Liver (tissue), 9 donors: ENCODE measurements around the gene FBXO33. TPM values are rescaled to one million over a fixed set of nuclear protein-coding genes. Genes with fewer than 3 reads are reported as not detected.

Source experiments
- DNase-seq: peaks from one replicate; pipeline ENCODE4 v3.0.0-alpha.2; 2017; ENCODE audit warnings: low spot score
- H3K27ac ChIP-seq, 2 donors: one replicate each; pipeline ENCODE4 v1.7.0; 2013; ENCODE audit warnings: inconsistent platforms in 2 of 2, low read length in 2 of 2, control low read depth in 1 of 2, low read depth in 1 of 2, mild to moderate bottlenecking in 1 of 2
- H3K27me3 ChIP-seq, 4 donors: one replicate each; pipeline versions ENCODE4 v1.6.1 to v1.7.0; 2013; ENCODE audit warnings: low read length in 3 of 4, inconsistent platforms in 1 of 4, mild to moderate bottlenecking in 1 of 4, moderate library complexity in 1 of 4; ENCODE audit not compliant: control insufficient read depth in 4 of 4, insufficient read depth in 4 of 4
- H3K36me3 ChIP-seq, 4 donors: one replicate each; pipeline versions ENCODE4 v1.6.1 to v1.7.0; 2013; ENCODE audit warnings: low read length in 3 of 4, mild to moderate bottlenecking in 3 of 4, low read depth in 1 of 4, moderate library complexity in 1 of 4; ENCODE audit not compliant: control insufficient read depth in 4 of 4, insufficient read depth in 3 of 4
- H3K4me1 ChIP-seq, 4 donors: one replicate each; pipeline versions ENCODE4 v1.6.1 to v1.7.0; 2013; ENCODE audit warnings: low read length in 3 of 4, mild to moderate bottlenecking in 3 of 4, moderate library complexity in 1 of 4; ENCODE audit not compliant: control insufficient read depth in 4 of 4, insufficient read depth in 4 of 4
- H3K4me3 ChIP-seq, 3 donors: one replicate each; pipeline versions ENCODE4 v1.6.1 to v1.7.0; 2013; ENCODE audit warnings: low read length in 3 of 3, control low read depth in 1 of 3, low read depth in 1 of 3, mild to moderate bottlenecking in 1 of 3
- H3K9ac ChIP-seq, 2 donors: one replicate each; pipeline ENCODE4 v1.7.0; 2013; ENCODE audit warnings: low read length in 2 of 2, mild to moderate bottlenecking in 2 of 2, moderate library complexity in 2 of 2, control low read depth in 1 of 2, low read depth in 1 of 2
- H3K9me3 ChIP-seq, 4 donors: one replicate each; pipeline versions ENCODE4 v1.6.1 to v1.7.0; 2013; ENCODE audit warnings: low read length in 3 of 4; ENCODE audit not compliant: control insufficient read depth in 4 of 4
- EGR1 ChIP-seq, 2 donors: IDR thresholded peaks; 2 replicates each; pipeline ENCODE4 v1.6.1; 2016 to 2018; ENCODE audit warnings: antibody characterized with exemption in 2 of 2, low read depth in 2 of 2
- FOXA2 ChIP-seq: IDR thresholded peaks from 2 replicates; pipeline ENCODE4 v1.6.1; 2016; ENCODE audit warnings: antibody characterized with exemption
- GABPA ChIP-seq, 2 donors: IDR thresholded peaks in 1 of 2; conservative IDR thresholded peaks in 1 of 2; 2 replicates each; pipeline ENCODE4 v1.6.1; 2016; ENCODE audit warnings: antibody characterized with exemption in 2 of 2, mild to moderate bottlenecking in 1 of 2, moderate library complexity in 1 of 2
- HNF4A ChIP-seq, 2 donors: conservative IDR thresholded peaks; 2 replicates each; pipeline ENCODE4 v1.6.1; 2016; ENCODE audit warnings: antibody characterized with exemption in 2 of 2, mild to moderate bottlenecking in 2 of 2
- NR2F2 ChIP-seq: IDR thresholded peaks from 2 replicates; pipeline ENCODE4 v1.6.1; 2016; ENCODE audit warnings: antibody characterized with exemption
- SP1 ChIP-seq: IDR thresholded peaks from 2 replicates; pipeline ENCODE4 v1.6.1; 2018; ENCODE audit warnings: antibody characterized with exemption, mild to moderate bottlenecking
- WGBS: extraction: QIAGEN DNeasy Blood & Tissue Kit; methylation state at CpG from one replicate; pipeline ENCODE4 v1.1.7; 2013; 5-methylcytosine and 5-hydroxymethylcytosine counted together
- polyA plus RNA-seq, 2 donors: library from polyadenylated mRNA; stranded (reverse) in 1 of 2; unstranded in 1 of 2; fragments of 200-250 nt in 1 of 2; fragments of >200 nt in 1 of 2; fragmentation: Nextera tagmentation in 1 of 2; extraction: Ambion mirVana in 1 of 2; gene quantifications; one replicate each; pipeline versions ENCODE4 v1.2.1 to v1.2.3, GENCODE V29; 2013 to 2015
- total RNA-seq, 2 donors: library from RNA; depleted of rRNA; stranded (reverse); fragments of >200 nt; gene quantifications; one replicate each; pipeline ENCODE4 v1.2.3, GENCODE V29; 2014
- TF ChIP-seq, protein P1 (sequence below): IDR thresholded peaks from 2 replicates; pipeline ENCODE4 v1.6.1; 2016; ENCODE audit warnings: antibody characterized with exemption
- TF ChIP-seq, protein P2 (sequence below): IDR thresholded peaks from 2 replicates; pipeline ENCODE4 v1.6.1; 2016; ENCODE audit warnings: antibody characterized with exemption
- TF ChIP-seq, protein P3 (sequence below): IDR thresholded peaks from 2 replicates; pipeline ENCODE4 v1.6.1; 2016; ENCODE audit warnings: antibody characterized with exemption, mild to moderate bottlenecking
- donor health status: healthy.
- donor health status: healthy.
- donor health status: healthy.
- donor health status: healthy.
- donor health status: healthy.

FBXO33 gene
- 10 to 100 TPM in 1 of 2 donors, 1 to 10 TPM in 1; 7.1 to 11.4 TPM for total RNA-seq
- polyA plus RNA-seq = 1 to 10 TPM; 3.3 to 5.1 TPM

DNA sequence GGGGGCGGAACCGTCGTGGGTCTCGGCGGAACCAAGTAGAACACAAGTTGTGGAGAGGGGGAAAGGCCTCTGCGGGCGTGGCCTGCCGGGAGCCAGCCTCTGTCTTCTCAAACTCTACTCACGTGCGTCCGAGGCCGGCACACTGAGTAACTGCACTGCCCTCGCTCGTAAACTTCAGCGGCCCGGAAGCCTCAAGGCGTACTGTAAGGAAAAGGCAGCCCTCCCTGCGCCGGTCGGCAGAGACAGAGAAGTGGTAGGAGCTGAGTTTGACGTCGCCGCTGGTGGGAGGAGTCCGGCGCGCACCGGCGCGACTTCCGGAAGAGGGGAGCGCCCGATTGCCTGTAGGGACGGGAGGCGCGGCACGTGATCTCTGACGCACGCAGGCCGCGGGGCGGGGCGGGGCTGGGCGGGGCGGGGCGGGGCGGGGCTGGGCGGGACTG is at the start of gene FBXO33:
TSS of gene FBXO33 (minus strand) at position 255 of the 440 bp plus-strand sequence. CDS start 271 bp downstream, outside the sequence.
- DNase-seq = peak; percentile 97
- peak within 1 kb of the TSS; percentile 86 to 98 (median 88) for H3K4me3 ChIP-seq
- under 1% methylated on average over 47 of the region's 47 CpGs for whole genome bisulfite sequencing
- H3K9ac ChIP-seq = peak within 1 kb of the TSS; percentile 85 to 99
- peak within 1 kb of the TSS; percentile 97 to 98 for H3K27ac ChIP-seq
- TF ChIP-seq GABPA (IDR thresholded peaks at IDR 0.05 in 1 of 2, conservative IDR thresholded peaks at IDR 0.05 in 1 of 2) (peak; percentile 39 to 81), EGR1 (IDR thresholded peaks at IDR 0.05; ENCODE audit: low read depth in 2 of 2) (peak; percentile 42 to 62)
- TF ChIP-seq, protein P1, sequence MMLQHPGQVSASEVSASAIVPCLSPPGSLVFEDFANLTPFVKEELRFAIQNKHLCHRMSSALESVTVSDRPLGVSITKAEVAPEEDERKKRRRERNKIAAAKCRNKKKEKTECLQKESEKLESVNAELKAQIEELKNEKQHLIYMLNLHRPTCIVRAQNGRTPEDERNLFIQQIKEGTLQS = no peak
- TF ChIP-seq, protein P2, sequence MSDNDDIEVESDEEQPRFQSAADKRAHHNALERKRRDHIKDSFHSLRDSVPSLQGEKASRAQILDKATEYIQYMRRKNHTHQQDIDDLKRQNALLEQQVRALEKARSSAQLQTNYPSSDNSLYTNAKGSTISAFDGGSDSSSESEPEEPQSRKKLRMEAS = peak; percentile 73
- no peaks in the 10 kb centered on the region for H3K36me3 ChIP-seq
- H3K4me1 ChIP-seq = peaks cover 4 to 36% (median 19%) of the 10 kb centered on the region in 4 donors
- no peaks in the 10 kb centered on the region for H3K9me3 ChIP-seq
- H3K27me3 ChIP-seq = no peaks in the 10 kb centered on the region

GRCh38 chr14:39474416-39474911 is 42.2 kb upstream of the FBXO33 start:
- no peak overlapping the region for H3K4me3 ChIP-seq
- DNase-seq = no peak
- 98% methylated on average over 1 of the region's 1 CpG for WGBS
- no peaks in the 10 kb centered on the region for H3K36me3 ChIP-seq
- H3K27me3 ChIP-seq = no peaks in the 10 kb centered on the region
- no peaks in the 10 kb centered on the region for H3K4me1 ChIP-seq
- no peaks in the 10 kb centered on the region for H3K9me3 ChIP-seq
- no peak overlapping the region for H3K9ac ChIP-seq
- H3K27ac ChIP-seq = no peak overlapping the region
- TF ChIP-seq FOXA2 (no peak), HNF4A (conservative IDR thresholded peaks at IDR 0.05) (no peak), SP1 (no peak)
- TF ChIP-seq, protein P2 = no peak
- TF ChIP-seq, protein P1 = no peak

GRCh38 chr14:39472078-39472477 is 39.8 kb upstream of the FBXO33 start:
- Histone ChIP-seq H3K27ac (no peak overlapping the region), H3K9me3 (no peaks in the 10 kb centered on the region), H3K9ac (no peak overlapping the region), H3K4me1 (no peaks in the 10 kb centered on the region), H3K4me3 (no peak overlapping the region), H3K27me3 (no peaks in the 10 kb centered on the region), H3K36me3 (no peaks in the 10 kb centered on the region)
- 89% methylated on average over 2 of the region's 2 CpGs for WGBS
- TF ChIP-seq NR2F2 = no peak
- TF ChIP-seq, protein P3, sequence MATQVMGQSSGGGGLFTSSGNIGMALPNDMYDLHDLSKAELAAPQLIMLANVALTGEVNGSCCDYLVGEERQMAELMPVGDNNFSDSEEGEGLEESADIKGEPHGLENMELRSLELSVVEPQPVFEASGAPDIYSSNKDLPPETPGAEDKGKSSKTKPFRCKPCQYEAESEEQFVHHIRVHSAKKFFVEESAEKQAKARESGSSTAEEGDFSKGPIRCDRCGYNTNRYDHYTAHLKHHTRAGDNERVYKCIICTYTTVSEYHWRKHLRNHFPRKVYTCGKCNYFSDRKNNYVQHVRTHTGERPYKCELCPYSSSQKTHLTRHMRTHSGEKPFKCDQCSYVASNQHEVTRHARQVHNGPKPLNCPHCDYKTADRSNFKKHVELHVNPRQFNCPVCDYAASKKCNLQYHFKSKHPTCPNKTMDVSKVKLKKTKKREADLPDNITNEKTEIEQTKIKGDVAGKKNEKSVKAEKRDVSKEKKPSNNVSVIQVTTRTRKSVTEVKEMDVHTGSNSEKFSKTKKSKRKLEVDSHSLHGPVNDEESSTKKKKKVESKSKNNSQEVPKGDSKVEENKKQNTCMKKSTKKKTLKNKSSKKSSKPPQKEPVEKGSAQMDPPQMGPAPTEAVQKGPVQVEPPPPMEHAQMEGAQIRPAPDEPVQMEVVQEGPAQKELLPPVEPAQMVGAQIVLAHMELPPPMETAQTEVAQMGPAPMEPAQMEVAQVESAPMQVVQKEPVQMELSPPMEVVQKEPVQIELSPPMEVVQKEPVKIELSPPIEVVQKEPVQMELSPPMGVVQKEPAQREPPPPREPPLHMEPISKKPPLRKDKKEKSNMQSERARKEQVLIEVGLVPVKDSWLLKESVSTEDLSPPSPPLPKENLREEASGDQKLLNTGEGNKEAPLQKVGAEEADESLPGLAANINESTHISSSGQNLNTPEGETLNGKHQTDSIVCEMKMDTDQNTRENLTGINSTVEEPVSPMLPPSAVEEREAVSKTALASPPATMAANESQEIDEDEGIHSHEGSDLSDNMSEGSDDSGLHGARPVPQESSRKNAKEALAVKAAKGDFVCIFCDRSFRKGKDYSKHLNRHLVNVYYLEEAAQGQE = no peak
- no peak for DNase-seq
